Left renal pelvis (tissue), 4 donors: ENCODE data around the gene USP13. TPM values are rescaled to one million over a fixed set of nuclear protein-coding genes. Genes with fewer than 3 reads are reported as not detected.
"Not testable (repeated sequence)": the region's sequence is repeated elsewhere in the genome, so short reads cannot be mapped to it uniquely, and the experiment has no call there.

Experiments used
- DNase-seq, 4 donors: peaks; one replicate each; pipeline ENCODE4 v3.0.0-alpha.2; 2013; ENCODE audit warnings: low read depth in 4 of 4, low spot score in 3 of 4
- polyA plus RNA-seq, 4 donors: library from polyadenylated mRNA; unstranded; fragments of 120-200 nt; gene quantifications; one replicate each; pipeline ENCODE4 v1.2.1, GENCODE V29; 2013; ENCODE audit not compliant: insufficient read length in 4 of 4

USP13 gene, protein sequence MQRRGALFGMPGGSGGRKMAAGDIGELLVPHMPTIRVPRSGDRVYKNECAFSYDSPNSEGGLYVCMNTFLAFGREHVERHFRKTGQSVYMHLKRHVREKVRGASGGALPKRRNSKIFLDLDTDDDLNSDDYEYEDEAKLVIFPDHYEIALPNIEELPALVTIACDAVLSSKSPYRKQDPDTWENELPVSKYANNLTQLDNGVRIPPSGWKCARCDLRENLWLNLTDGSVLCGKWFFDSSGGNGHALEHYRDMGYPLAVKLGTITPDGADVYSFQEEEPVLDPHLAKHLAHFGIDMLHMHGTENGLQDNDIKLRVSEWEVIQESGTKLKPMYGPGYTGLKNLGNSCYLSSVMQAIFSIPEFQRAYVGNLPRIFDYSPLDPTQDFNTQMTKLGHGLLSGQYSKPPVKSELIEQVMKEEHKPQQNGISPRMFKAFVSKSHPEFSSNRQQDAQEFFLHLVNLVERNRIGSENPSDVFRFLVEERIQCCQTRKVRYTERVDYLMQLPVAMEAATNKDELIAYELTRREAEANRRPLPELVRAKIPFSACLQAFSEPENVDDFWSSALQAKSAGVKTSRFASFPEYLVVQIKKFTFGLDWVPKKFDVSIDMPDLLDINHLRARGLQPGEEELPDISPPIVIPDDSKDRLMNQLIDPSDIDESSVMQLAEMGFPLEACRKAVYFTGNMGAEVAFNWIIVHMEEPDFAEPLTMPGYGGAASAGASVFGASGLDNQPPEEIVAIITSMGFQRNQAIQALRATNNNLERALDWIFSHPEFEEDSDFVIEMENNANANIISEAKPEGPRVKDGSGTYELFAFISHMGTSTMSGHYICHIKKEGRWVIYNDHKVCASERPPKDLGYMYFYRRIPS
- 10 to 100 TPM; 12.1 to 16.7 (median 14.8) TPM for polyA plus RNA-seq

DNA sequence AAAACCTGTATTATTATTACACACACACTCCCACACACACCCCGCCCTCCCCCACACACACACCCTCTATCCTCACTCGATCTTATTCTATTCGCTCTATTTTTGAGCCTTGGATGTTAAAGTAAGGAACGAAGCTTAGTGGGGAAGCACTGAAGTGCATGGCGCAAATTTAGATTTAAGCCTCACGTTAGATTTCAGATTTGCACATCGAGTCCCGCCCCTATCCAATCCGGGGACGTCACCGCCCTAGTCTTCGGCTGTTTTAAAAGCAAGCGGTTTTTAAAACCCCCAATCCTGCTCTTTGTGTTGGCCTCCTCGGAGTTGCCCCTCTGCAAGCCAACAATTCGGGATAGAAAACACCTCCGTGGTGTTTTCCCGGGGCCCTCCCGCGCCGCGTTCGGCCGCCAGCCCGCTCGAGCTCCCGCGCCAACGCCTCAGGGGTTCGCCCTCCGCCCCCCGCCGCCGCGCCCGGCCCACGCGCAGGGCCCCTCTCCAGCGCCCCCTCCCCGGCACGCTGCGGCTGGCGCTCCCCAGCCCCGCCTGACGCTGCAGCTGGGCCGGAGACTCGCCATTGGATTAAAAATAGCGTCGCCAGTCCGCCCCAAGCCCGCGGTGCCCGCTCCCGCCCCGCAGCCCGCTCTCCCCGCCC is at the start of gene USP13:
TSS of gene USP13 (plus strand) at position 594 of the 649 bp plus-strand sequence. CDS start 186 bp downstream, outside the sequence.
- peak in 3 of 4 donors; percentile 61 to 64 (median 63) for DNase-seq

DNA sequence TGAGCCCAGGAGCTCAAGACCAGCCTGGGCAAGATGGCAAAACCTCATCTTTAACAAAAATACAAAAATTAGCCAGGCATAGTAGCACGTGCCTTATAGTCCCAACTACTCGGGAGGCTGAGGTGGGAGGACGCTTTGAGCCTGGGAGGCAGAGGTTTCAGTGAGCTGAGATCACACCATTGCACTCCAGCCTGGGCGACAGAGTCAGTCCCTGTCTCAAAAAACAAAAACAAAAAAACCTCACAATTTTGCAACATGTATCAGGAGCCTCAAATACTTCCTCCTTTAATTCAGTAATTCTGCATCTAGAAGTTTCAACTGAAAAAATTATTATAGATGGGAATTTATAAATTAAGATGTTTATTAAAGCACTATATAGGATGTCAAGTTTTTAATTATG is 49.5 kb upstream of the USP13 start:
- no peak for DNase-seq

DNA sequence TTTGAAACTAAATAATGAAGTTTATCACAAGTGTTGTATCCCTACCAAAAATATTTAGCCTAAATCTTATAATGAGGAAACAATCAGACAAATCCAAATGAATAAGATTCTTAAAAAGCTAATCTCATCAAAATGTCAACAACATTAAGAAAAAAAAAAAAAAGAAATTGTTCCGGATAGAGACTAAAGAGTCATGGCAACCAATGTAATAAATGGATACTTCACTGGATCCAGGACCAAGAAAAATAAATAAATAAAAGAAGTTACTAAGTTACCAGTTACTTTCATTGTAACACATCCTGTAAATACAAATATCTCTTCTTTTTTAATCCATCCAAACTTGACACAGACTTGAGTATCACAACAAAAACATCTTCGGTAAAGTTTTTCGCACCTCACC is 49.0 kb upstream of the USP13 start:
- DNase-seq = peak in 1 of 4 donors; percentile 3

DNA sequence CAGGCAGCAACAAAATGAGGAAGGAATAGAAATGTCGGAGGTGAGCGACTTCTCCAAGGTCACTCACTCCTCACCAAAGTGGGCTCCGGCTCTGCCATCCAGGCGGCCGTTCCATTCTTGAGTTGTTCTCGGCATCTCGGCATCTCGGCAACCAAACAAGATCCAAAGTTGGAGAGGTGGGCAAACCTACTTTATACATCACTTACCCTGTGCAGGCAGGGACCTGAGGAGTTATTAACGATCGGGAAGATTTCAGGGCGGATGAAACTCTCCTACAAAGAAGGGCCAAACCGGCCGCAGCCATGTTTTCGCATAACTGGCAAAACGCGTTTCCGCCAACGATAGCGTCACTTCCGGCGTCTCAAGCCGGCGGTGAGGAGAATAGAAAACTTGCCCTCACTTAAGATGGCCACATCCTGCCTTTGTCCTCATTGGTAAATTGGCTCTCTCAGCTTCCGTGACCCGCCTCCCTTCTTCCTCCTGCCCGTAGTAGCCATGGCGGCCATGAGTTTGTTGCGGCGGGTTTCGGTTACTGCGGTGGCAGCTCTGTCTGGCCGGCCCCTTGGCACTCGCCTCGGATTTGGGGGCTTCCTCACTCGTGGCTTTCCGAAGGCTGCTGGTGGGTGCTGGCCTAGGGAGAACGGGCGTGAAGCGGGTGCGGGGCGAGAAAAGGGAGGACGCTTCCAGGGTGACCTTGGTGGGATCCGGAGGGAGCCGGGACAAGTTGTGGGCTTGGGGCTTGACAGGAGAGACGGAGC is 48.3 kb upstream of the USP13 start, which contains the start of the genes MRPL47 and NDUFB5:
TSS of gene MRPL47 (minus strand) at position 318 of the 758 bp plus-strand sequence. CDS start at position 304, 14 bp downstream.
TSS of gene NDUFB5 (plus strand) at position 474 of the 758 bp plus-strand sequence. CDS start at position 496, 22 bp downstream.
- DNase-seq = peak; percentile 94 to 97 (median 96)

DNA sequence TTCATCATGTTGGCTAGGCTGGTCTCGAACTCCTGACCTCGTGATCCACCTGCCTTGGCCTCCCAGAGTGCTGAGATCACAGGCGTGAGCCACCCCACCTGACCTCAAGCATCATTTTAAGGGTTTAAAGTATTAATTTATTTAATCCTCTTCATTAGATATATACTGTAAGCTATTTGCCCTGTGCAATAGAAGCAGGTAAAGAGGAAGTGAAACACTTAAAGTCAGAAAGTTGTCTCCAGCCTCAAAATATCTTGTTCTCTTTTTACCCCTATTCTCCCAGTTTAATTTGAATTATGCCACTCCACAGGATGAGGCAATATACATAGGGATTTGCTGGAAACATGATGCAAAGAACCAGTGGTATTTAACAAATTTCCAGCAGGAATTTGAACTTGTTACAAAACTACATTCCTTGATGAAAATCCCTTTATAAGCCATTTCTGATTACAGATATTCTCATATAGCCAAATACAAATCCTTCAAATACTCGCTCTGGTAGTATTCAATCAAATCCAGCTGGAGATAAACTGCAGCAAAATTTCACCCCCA is 46.2 kb upstream of the USP13 start:
- no peak for DNase-seq

DNA sequence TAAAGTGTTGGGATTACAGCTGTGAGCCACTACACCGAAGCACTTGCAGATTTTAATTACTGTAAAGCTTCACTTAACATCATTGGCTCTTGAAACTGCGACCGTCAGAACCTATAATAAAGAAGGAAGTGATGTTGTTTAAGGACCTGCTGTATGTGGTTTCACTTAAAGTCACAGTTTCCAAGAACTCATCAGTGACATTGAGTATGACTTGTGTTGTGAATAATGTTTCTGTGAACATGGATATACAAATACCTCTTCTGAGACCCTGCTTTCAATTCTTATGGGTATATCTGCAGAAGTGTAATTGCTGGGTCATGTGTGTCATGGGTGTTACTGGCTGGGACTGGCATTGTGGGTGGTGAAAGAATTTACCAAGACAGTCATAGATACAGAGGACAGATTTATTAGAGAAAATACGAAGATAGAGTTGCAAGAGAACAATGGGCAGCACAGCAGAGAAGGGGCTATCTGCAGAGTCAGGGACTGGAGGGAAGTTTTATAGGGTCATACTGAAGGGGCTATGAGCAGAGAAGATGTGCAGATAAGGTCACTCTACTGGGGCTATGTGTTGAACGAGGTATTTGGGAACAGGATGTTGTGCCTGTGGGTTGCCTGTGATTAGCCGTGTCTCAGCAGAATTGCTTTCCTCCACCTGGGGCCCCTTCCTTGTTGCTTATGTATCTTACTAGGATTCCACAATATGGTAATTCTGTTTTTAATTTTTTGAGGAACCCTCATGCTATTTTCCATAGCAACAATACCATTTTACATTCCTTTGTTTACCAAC is 43.7 kb upstream of the USP13 start:
- no peak for DNase-seq

DNA sequence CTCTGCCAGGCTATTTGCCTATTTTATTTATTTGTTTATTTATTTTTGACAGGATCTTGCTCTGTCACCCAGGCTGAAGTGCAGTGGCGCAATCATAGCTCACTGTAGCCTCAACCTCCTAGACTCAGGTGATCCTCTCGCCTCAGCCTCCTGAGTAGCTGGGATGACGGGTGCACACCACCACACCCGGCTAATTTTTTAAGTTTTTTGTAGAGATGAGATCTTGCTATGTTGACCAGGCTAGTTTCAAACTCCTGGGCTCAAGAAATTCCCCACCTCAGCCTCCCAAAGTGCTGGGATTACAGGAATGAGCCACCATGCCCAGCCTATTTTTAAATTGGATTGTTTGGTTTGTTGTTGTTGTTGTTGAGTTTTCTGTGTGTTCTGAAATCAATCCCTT is 42.8 kb upstream of the USP13 start:
- no peak for DNase-seq

DNA sequence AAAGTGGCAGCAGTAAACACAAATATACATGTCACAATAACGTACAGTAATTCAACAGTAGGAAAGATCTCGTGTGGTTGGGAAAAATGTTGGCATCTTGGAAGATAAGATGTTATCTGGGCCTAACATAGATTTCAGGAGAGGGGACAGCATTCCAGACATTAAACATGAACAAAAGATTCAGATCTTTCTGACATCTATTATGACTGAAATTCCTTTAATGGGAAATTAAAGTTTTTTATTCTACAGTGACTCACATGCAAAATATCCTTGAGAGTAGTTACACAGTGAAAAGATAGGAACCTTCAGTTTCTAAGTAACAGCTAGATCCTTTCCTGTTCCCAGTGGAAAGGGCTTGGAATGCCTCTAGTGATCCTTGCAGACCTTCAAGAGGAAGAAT is 39.0 kb upstream of the USP13 start:
- no peak for DNase-seq

DNA sequence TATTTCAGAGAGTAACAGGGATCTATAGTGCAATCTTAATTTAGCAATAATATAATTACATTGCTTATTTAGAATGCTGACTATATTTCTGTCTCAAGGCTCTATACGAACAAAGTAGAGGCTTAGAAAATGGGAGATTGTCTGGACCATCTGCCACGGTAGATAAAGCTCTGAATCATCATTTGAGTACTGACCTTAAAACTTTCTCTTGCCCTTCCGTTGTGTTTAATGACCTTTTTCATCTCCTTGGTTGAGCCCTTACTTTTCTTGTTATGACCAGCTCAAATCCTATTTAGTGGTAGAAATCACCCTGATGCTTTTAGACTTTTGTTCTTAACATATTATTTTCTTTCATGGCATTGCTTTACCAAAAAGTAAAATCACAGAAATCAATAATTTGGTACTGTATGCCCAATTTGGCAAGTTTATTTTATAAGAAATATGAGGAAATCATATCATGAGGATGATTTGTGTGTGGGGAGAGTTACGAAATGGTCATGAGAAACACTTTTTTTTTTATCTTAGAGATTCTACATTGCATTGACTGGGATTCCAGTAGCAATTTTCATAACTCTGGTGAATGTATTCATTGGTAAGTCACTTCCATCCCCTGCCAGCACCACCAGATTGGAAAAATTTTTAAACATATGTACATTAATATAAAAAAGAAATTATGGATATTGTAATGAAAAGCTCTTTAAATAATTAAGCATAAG is 37.2 kb upstream of the USP13 start:
- DNase-seq = no peak

DNA sequence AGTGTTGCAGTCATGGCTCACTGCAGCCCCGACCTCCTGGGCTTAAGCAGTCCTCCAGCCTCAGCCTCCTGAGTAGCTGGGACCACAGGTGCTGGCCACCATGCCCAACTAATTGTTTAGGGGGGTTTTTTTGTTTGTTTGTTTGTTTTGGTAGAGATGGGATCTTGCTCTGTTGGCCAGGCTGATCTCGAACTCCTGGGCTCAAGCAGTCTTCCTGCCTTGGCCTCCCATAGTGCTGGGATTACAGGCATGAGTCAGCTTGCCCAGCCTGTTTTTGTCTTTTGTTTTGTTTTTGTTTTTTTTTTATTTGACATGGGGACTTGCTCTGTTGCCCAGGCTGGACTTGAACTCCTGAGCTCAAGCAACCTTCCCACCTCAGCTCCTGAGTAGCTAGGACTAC is 30.8 kb upstream of the USP13 start:
- DNase-seq = no peak

DNA sequence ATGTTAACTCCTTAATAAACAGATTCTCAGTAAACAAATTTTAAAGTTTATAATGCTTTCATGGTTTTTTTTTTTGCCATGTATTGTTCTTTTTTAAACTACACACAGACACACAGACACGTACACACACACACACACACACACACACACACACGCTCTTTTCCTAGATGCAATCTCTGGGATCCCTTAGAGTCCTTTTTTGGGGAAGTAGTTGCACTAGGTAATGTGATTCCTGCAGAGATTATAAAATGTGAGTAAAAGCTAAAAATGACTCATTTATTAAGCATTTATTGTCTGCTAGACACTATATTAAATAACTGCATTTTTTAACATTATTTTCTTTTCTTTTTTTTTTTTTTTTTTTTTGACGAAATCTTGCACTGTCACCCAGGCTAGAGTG is 28.4 kb upstream of the USP13 start:
- DNase-seq = no peak

DNA sequence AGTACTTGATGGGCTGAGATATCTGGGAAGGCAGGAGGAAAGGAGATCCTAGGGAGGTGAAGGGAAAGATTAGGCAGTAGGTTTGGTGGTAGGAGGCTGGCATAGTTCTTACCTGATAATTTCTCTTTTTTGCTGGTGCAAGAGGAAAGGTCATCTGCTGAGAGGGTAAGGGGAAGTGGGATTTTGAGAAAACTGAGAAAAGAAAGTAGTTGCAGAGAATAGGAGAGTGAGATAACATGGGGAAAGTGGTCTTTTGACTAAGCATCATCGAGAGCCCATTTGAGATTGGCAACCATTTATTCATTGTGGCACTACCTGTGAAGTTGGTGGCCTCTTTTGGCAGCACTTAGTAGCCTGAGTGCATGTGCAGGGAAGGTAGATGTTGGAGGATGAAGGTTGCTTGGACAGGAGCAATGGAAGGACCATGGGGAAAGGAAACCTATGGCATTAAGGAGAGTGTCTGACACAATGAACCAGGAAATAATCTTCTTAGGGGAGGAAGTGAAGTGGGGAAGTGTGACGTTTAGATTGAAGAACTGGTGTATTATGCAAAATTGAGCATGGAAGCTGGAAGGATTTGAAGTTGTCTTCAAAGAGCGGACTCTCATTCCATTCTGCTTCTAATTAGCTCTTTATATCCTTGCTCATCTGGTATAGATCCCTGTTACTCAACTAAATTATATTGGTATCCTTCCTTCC is 21.9 kb upstream of the USP13 start:
- no peak for DNase-seq

DNA sequence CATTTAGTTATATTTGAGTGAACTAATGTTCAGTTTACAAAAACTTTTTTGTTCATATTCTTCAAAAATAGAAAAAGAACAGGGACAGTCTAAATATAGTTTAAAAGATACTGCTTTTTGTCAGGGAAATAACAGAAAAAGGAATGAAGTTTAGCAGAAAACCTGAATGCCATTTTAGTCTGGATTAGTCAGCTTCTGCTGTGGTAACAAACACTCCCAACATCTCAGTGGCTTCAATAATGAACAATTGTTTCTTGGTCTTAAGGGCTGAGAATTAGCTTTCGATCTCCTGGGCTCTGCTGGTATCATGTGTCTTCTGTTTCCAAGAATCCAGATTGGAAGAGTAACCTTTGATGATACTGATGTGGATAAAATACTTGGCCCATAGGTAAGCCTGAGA is 12.4 kb upstream of the USP13 start:
- no peak for DNase-seq

DNA sequence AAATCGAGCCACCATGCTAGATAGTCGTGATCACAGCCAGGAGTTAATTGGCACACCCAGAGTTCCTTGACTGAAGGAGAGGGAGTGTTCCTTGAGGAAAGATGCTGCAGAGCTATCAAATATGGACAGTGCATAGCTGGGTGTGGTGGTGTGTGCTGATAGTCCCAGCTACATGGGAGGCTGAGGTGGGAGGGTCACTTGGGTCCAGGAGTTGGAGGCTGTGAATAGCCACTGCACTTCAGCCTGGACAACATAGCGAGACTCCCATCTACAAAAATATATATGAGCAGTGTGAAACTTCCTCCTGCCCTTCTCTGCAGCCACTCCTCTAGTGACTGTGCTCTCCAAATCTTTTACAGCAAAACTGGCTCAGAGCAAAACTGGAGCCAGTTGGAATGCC is 10.0 kb upstream of the USP13 start:
- no peak for DNase-seq

DNA sequence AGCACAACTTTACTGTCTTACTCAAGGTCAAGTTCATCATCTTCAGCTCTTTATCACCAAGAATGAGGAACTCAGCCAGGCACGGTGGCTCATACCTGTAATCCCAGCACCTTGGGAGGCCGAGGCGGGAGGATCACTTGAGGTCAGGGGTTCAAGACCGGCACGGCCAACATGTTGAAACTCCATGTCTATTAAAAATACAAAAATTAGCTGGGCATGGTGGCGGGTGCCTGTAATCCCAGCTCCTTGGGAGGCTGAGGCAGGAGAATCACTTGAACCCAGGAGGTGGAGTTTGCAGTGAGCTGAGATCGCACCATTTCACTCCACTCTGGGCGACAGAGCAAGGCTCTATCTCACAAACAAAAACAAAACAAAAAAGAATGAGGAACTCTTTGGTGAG is 9.0 kb upstream of the USP13 start:
- DNase-seq = not testable (repeated sequence)

DNA sequence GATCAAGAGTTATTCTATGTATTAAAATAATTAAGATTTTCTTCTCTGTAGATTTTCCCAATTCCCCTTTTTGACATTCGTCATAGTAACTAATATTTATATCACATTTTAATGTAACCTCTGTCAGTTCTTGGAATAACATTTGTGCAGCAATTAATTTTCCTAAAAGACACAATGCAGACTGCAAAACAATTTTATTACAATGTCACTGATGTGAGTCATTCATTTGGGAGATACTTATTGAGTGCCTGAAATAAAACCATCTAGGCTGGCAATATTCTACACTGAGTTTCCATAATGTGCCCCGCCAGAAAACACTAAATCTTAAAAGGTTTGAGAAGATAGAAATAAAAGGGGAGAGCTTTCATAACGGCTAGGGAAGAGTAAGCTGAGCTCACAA is 6.7 kb upstream of the USP13 start:
- no peak for DNase-seq

DNA sequence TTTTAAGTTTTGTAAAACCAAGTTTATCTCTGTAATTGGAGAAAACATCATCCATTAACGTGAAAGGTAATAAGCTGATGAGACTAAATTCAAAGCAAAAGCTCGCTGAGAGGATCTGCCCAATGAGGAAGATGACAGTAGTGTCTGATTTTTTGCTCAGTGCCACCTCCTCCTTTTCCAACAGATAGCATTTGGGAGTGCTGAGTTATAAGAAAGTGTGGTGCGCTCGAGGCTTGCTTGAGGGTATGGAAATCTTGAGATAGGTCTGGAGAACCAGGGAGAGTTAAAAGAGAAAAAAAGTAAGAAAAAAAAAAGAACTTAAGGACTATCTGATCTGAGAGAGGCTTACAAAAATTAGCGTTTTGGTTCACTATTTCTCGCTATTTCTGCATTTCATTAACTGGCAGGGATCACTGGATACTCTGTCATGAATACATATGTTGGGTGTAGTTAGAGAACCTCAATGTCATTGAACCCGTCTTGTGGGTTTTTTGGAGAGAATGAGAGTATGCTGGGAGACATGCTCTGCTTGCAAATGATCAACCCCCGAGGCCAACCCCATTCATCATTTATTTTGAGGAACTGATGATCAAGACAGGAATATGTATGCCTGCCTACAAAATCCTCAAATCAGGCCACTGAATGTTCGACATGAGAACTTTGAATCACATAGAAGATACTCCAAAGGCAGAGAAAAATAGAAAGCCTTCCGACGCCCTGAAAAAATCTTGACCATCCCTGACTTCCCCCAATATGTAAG is 973 bp upstream of the USP13 start:
- no peak for DNase-seq
